ENCODE results near the gene ARID4B. TPM values are rescaled to one million over a fixed set of nuclear protein-coding genes. Genes with fewer than 3 reads are reported as not detected.

ARID4B gene
- total RNA-seq, 1 experiment from 2014 or later: 56.6 TPM

GRCh38 chr1:235254721-235255120, 73.3 kb downstream of the ARID4B start:
- CTCF ChIA-PET: no interaction called here
- no peak overlapping the region for H3K4me3 Mint-ChIP-seq (ENCODE audit: low read depth, unreplicated experiment)
- no peaks in the 10 kb centered on the region for H3K27me3 Mint-ChIP-seq (ENCODE audit: unreplicated experiment)
- no peak for DNase-seq
- H3K36me3 Mint-ChIP-seq (ENCODE audit: insufficient read depth, unreplicated experiment): no peaks in the 10 kb centered on the region
- no TSS peak for BruUV-seq (replicated peaks)
- no peaks in the 10 kb centered on the region for H3K9me3 Mint-ChIP-seq (ENCODE audit: low read depth, unreplicated experiment)
- peaks cover 6% of the 10 kb centered on the region for H3K4me1 Mint-ChIP-seq (ENCODE audit: low read depth, unreplicated experiment)
- H3K27ac Mint-ChIP-seq (ENCODE audit: unreplicated experiment): no peak overlapping the region
- no peak for TF ChIP-seq CTCF (IDR thresholded peaks at IDR 0.05; ENCODE audit: unreplicated experiment)
- intact Hi-C loops (cut with micrococcal nuclease; ENCODE audit: unreplicated experiment): no loop called here

DNA sequence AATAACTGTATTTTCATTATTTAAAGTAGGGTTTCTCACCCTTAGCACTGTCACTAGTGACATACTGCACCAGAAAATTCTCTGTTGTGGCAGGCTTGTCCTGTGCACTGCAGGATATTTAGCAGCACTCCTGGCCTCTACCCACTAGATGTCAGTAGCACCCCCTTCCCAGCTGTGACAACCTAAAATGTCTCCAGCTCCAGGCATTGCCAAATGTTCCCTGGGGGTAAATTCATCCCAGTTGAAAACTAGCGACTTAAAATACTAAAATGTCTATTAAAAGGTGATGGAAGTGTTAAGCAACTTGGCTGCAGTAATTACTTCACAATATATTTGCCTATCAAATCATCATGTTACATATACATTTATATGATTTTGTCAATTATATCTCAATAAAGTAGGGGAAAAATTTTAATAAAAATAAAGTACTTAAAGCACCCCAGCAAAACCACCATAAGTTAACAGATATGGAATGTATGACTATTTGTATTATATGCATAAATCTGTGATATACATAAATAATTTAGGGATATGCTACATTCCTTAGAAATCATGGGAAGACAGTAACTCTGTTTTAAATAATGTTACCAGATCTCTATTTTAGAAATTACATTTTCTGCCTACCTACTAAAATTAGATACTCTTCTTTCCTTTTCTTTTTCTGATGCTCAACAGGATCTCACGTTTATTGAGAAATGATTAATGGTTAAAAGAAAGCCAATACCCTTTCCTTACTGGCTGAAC, 74.6 kb downstream of the ARID4B start:
- peak; percentile 80 for DNase-seq
- H3K4me1 Mint-ChIP-seq (ENCODE audit: low read depth, unreplicated experiment): peaks cover 6% of the 10 kb centered on the region
- H3K27ac Mint-ChIP-seq (ENCODE audit: unreplicated experiment): peak overlapping the region; percentile 21
- CTCF ChIA-PET: interaction anchor here (0.6 to 1.0 kb wide), 5 partner anchors 12 to 176 kb away, joined by 3 to 9 read pairs (median 6); partner anchors contain the start of genes ARID4B and GGPS1
- no peaks in the 10 kb centered on the region for H3K9me3 Mint-ChIP-seq (ENCODE audit: low read depth, unreplicated experiment)
- peak; percentile 82 for TF ChIP-seq CTCF (IDR thresholded peaks at IDR 0.05; ENCODE audit: unreplicated experiment)
- no peaks in the 10 kb centered on the region for H3K27me3 Mint-ChIP-seq (ENCODE audit: unreplicated experiment)
- no TSS peak for BruUV-seq (replicated peaks)
- intact Hi-C loops (cut with micrococcal nuclease; ENCODE audit: unreplicated experiment): loop anchor here (1.0 kb wide), 2 partner anchors 75 to 162 kb away; partner anchors contain the start of genes ARID4B and GGPS1
- H3K36me3 Mint-ChIP-seq (ENCODE audit: insufficient read depth, unreplicated experiment): no peaks in the 10 kb centered on the region
- H3K4me3 Mint-ChIP-seq (ENCODE audit: low read depth, unreplicated experiment): no peak overlapping the region

GRCh38 chr1:235250430-235250829, 77.5 kb downstream of the ARID4B start:
- no peak overlapping the region for H3K27ac Mint-ChIP-seq (ENCODE audit: unreplicated experiment)
- H3K9me3 Mint-ChIP-seq (ENCODE audit: low read depth, unreplicated experiment): no peaks in the 10 kb centered on the region
- H3K36me3 Mint-ChIP-seq (ENCODE audit: insufficient read depth, unreplicated experiment): no peaks in the 10 kb centered on the region
- TSS peak; percentile 4 for BruUV-seq (replicated peaks)
- H3K4me3 Mint-ChIP-seq (ENCODE audit: low read depth, unreplicated experiment): no peak overlapping the region
- H3K27me3 Mint-ChIP-seq (ENCODE audit: unreplicated experiment): no peaks in the 10 kb centered on the region
- CTCF ChIA-PET: interaction anchor here (0.7 to 1.5 kb wide), 2 partner anchors 14 to 165 kb away, joined by 3 to 4 read pairs; no protein-coding TSS in a partner anchor
- no peak for TF ChIP-seq CTCF (IDR thresholded peaks at IDR 0.05; ENCODE audit: unreplicated experiment)
- intact Hi-C loops (cut with micrococcal nuclease; ENCODE audit: unreplicated experiment): no loop called here
- no peak for DNase-seq
- H3K4me1 Mint-ChIP-seq (ENCODE audit: low read depth, unreplicated experiment): peaks cover 22% of the 10 kb centered on the region

DNA sequence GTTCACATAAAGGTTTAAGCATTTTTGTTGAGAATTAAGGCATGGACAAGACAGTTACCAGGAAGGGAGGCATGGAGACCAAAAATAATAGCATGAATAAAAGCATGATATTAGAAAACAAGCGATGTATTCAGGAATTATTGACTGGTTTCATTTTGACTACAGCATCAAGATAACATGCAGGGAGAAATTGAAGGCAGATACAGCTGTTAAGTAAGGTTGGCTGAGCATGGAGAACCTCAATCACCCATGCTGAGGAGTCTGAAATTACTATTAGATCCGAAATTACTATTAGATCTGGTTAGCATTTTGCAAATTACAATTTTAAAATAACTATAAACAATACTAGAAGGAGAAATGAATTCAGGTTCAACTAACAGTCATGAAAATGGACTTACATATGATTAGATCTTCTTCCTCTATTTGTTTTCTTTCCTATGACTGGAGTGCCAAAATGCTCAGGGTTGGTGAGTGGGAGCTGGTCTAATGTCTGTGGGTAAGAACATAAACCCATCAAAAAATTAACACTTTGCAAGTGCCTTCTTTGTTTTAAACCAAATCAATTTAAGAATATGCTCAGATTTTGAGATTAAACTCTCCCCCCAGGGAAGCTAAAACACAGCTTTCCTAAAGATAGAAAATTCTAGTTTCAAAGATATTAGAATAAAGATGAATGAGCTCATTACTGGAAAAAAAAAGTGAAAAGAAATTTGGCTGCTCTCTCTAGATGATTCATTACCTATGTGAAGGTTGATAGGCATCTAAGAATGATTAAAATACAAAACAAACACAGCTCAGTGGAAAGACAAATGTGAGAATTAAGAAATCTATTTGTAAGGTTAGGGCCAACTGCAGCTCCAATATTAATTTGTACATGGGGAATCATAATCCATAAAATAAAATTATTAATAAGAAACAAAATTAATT, 81.7 kb downstream of the ARID4B start:
- TF ChIP-seq CTCF (IDR thresholded peaks at IDR 0.05; ENCODE audit: unreplicated experiment): no peak
- Mint-ChIP-seq H3K36me3 (ENCODE audit: insufficient read depth, unreplicated experiment) (peaks cover 9% of the 10 kb centered on the region), H3K27ac (ENCODE audit: unreplicated experiment) (peak overlapping the region; percentile 33), H3K4me3 (ENCODE audit: low read depth, unreplicated experiment) (peak overlapping the region; percentile 2), H3K9me3 (ENCODE audit: low read depth, unreplicated experiment) (no peaks in the 10 kb centered on the region), H3K27me3 (ENCODE audit: unreplicated experiment) (no peaks in the 10 kb centered on the region), H3K4me1 (ENCODE audit: low read depth, unreplicated experiment) (peaks cover 18% of the 10 kb centered on the region)
- CTCF ChIA-PET: interaction anchor here (0.6 to 1.4 kb wide), 3 partner anchors 9 to 110 kb away, joined by 3 to 4 read pairs (median 3); no protein-coding TSS in a partner anchor
- intact Hi-C loops (cut with micrococcal nuclease; ENCODE audit: unreplicated experiment): no loop called here
- no peak for DNase-seq
- BruUV-seq (replicated peaks): no TSS peak
